Fibroblast of mammary gland (primary cell): ENCODE results near the gene ADGRD1.

Experiments used
- DNase-seq: peaks from one replicate; pipeline ENCODE4 v3.0.0-alpha.2; 2010; ENCODE audit warnings: low read depth
- H3K4me3 ChIP-seq: 2 replicates; pipeline ENCODE4 v1.5.1; 2011; ENCODE audit warnings: low read depth, mild to moderate bottlenecking, low read length, moderate library complexity; ENCODE audit not compliant: control insufficient read depth
- CTCF ChIP-seq: conservative IDR thresholded peaks from 2 replicates; pipeline ENCODE4 v1.5.1; 2011; ENCODE audit warnings: low read depth, low read length, inconsistent platforms; ENCODE audit not compliant: control insufficient read depth, insufficient read depth

Gene ADGRD1

GRCh38 chr12:131153016-131153415 lies 199.3 kb downstream of the ADGRD1 start:
- DNase-seq: no peak
- no peak overlapping the region for H3K4me3 ChIP-seq
- TF ChIP-seq CTCF: no peak

- no peak for TF ChIP-seq CTCF
- DNase-seq: no peak
These were observed 200.2 kb downstream of the ADGRD1 start for GRCh38 chr12:131153956-131154355.

GRCh38 chr12:131155131-131155530 lies 201.4 kb downstream of the ADGRD1 start:
- TF ChIP-seq CTCF: no peak
- DNase-seq: no peak
- no peak overlapping the region for H3K4me3 ChIP-seq

More at GRCh38 chr12:131153956-131154355, 200.2 kb downstream of the ADGRD1 start:
- H3K4me3 ChIP-seq: no peak overlapping the region

- no peak overlapping the region for H3K4me3 ChIP-seq
- TF ChIP-seq CTCF: no peak
- DNase-seq: no peak
These were observed 204.0 kb downstream of the ADGRD1 start for GRCh38 chr12:131157743-131158142.

GRCh38 chr12:131159660-131160059 lies 206.0 kb downstream of the ADGRD1 start:
- no peak for TF ChIP-seq CTCF
- H3K4me3 ChIP-seq: no peak overlapping the region
- DNase-seq: no peak

GRCh38 chr12:131162113-131162512 lies 208.4 kb downstream of the ADGRD1 start:
- H3K4me3 ChIP-seq: no peak overlapping the region
- no peak for TF ChIP-seq CTCF
- DNase-seq: no peak

GRCh38 chr12:131163189-131163738 lies 209.6 kb downstream of the ADGRD1 start:
- DNase-seq: no peak
- no peak overlapping the region for H3K4me3 ChIP-seq
- TF ChIP-seq CTCF: no peak
